GM12878 (cell line): Measurements from ENCODE around the gene BRICD5.

ENCODE experiments used
- EZH2 ChIP-seq: IDR thresholded peaks from 2 replicates; pipeline ENCODE4 v1.6.1; 2012; ENCODE audit warnings: low read depth, mild to moderate bottlenecking, control low read depth, inconsistent platforms, low read length, borderline replicate concordance; ENCODE audit not compliant: control insufficient read depth
- MAX ChIP-seq: IDR thresholded peaks from 2 replicates; pipeline ENCODE4 v1.6.1; 2012; ENCODE audit warnings: low read depth, low read length, improper control_type of control experiment
- PKNOX1 ChIP-seq: fragments of 450-650 bp; IDR thresholded peaks from 2 replicates; pipeline ENCODE4 v1.6.1; 2016; ENCODE audit warnings: mild to moderate bottlenecking
- SUZ12 ChIP-seq: fragments of 200-600 bp; sonication (generic); IDR thresholded peaks from one replicate; pipeline ENCODE4 v1.6.1; 2018; ENCODE audit warnings: antibody characterized with exemption, mild to moderate bottlenecking; ENCODE audit not compliant: unreplicated experiment
- ZBED1 ChIP-seq: IDR thresholded peaks from 2 replicates; pipeline ENCODE4 v1.6.1; 2016; ENCODE audit warnings: borderline replicate concordance

- no peak for TF ChIP-seq MAX
- TF ChIP-seq EZH2, result no peak
- TF ChIP-seq ZBED1, result no peak
- TF ChIP-seq PKNOX1, result no peak
- no peak for TF ChIP-seq SUZ12
Measured at GRCh38 chr16:2190002-2190658, 20.5 kb downstream of the BRICD5 start.
